ENCODE results near the gene PCYT1A.
A peak's percentile ranks its signal among the peaks of the same experiment; 100 is the strongest.

PCYT1A gene

GRCh38 chr3:196227629-196228493 lies 59.7 kb downstream of the PCYT1A start:
- TF ChIP-seq TCF4 (CRISPR knock-in tag; IDR thresholded peaks at IDR 0.05; ENCODE audit: borderline replicate concordance) (no peak), SNAI2 (CRISPR knock-in tag; IDR thresholded peaks at IDR 0.05) (no peak), ESRRG (CRISPR knock-in tag; IDR thresholded peaks at IDR 0.05) (no peak), ZFP30 (CRISPR knock-in tag; IDR thresholded peaks at IDR 0.05) (no peak), PPARA (CRISPR knock-in tag; IDR thresholded peaks at IDR 0.05; ENCODE audit: borderline replicate concordance) (no peak)
- peak; percentile 28 for ATAC-seq

- no peak for ATAC-seq
- no peak for TF ChIP-seq ESRRG (CRISPR knock-in tag; IDR thresholded peaks at IDR 0.05)
- no peak for TF ChIP-seq RARB (CRISPR knock-in tag; IDR thresholded peaks at IDR 0.05)
- no peak for TF ChIP-seq PATZ1 (CRISPR knock-in tag; IDR thresholded peaks at IDR 0.05; ENCODE audit: borderline replicate concordance)
- no peak for TF ChIP-seq ARNTL (CRISPR knock-in tag; IDR thresholded peaks at IDR 0.05; ENCODE audit: borderline replicate concordance, low read depth)
- TF ChIP-seq ISL1 (CRISPR knock-in tag; IDR thresholded peaks at IDR 0.05) = no peak
- no peak for TF ChIP-seq ZFP3 (CRISPR knock-in tag; IDR thresholded peaks at IDR 0.05)
- TF ChIP-seq ZFP30 (CRISPR knock-in tag; IDR thresholded peaks at IDR 0.05) = no peak
Observed at GRCh38 chr3:196227121-196227561, 60.4 kb downstream of the PCYT1A start.

GRCh38 chr3:196225763-196226364 lies 61.7 kb downstream of the PCYT1A start:
- TF ChIP-seq ZFP3 (CRISPR knock-in tag; IDR thresholded peaks at IDR 0.05) (no peak), PPARA (CRISPR knock-in tag; IDR thresholded peaks at IDR 0.05; ENCODE audit: borderline replicate concordance) (no peak), ISL1 (CRISPR knock-in tag; IDR thresholded peaks at IDR 0.05) (no peak), RARB (CRISPR knock-in tag; IDR thresholded peaks at IDR 0.05) (no peak), CREB5 (CRISPR knock-in tag; IDR thresholded peaks at IDR 0.05; ENCODE audit: low read depth) (no peak), TOX (CRISPR knock-in tag; IDR thresholded peaks at IDR 0.05; ENCODE audit: borderline replicate concordance) (no peak), ZFP30 (CRISPR knock-in tag; IDR thresholded peaks at IDR 0.05) (no peak), ARNTL (CRISPR knock-in tag; IDR thresholded peaks at IDR 0.05; ENCODE audit: borderline replicate concordance, low read depth) (no peak), POU6F1 (CRISPR knock-in tag; IDR thresholded peaks at IDR 0.05; ENCODE audit: borderline replicate concordance, low read depth) (no peak)
- ATAC-seq = no peak

GRCh38 chr3:196225086-196225485 lies 62.4 kb downstream of the PCYT1A start:
- ATAC-seq = no peak
- TF ChIP-seq ZNF565 (CRISPR knock-in tag; conservative IDR thresholded peaks at IDR 0.05; ENCODE audit: low read depth) (no peak), SNAI2 (CRISPR knock-in tag; IDR thresholded peaks at IDR 0.05) (no peak), CSRNP3 (CRISPR knock-in tag; IDR thresholded peaks at IDR 0.05) (no peak), CSDC2 (CRISPR knock-in tag; IDR thresholded peaks at IDR 0.05) (no peak), TOX (CRISPR knock-in tag; IDR thresholded peaks at IDR 0.05; ENCODE audit: borderline replicate concordance) (no peak), ZC3H10 (CRISPR knock-in tag; IDR thresholded peaks at IDR 0.05) (no peak), OSR1 (CRISPR knock-in tag; IDR thresholded peaks at IDR 0.05) (no peak), TCF4 (CRISPR knock-in tag; IDR thresholded peaks at IDR 0.05; ENCODE audit: borderline replicate concordance) (no peak), ZNF70 (CRISPR knock-in tag; IDR thresholded peaks at IDR 0.05) (no peak), PATZ1 (CRISPR knock-in tag; IDR thresholded peaks at IDR 0.05; ENCODE audit: borderline replicate concordance) (no peak), ARNTL (CRISPR knock-in tag; IDR thresholded peaks at IDR 0.05; ENCODE audit: borderline replicate concordance, low read depth) (no peak), TSHZ2 (CRISPR knock-in tag; IDR thresholded peaks at IDR 0.05) (no peak), CREB5 (CRISPR knock-in tag; IDR thresholded peaks at IDR 0.05; ENCODE audit: low read depth) (no peak), ZNF8 (CRISPR knock-in tag; IDR thresholded peaks at IDR 0.05) (no peak)

All from SK-N-SH treated with all-trans-retinoic acid at 6 μM for 48 hours (cell line).